Erythroblast (primary cell): ENCODE measurements around the gene ELAPOR2.

ENCODE experiments used
- GATA1 ChIP-seq: IDR thresholded peaks from 2 replicates; pipeline ENCODE4 v1.6.1; 2011; ENCODE audit warnings: low read depth, mild to moderate bottlenecking, control low read depth, low read length, moderate library complexity
- POLR2A ChIP-seq: IDR thresholded peaks from 2 replicates; pipeline ENCODE4 v1.6.1; 2011; ENCODE audit warnings: mild to moderate bottlenecking, low read length

DNA sequence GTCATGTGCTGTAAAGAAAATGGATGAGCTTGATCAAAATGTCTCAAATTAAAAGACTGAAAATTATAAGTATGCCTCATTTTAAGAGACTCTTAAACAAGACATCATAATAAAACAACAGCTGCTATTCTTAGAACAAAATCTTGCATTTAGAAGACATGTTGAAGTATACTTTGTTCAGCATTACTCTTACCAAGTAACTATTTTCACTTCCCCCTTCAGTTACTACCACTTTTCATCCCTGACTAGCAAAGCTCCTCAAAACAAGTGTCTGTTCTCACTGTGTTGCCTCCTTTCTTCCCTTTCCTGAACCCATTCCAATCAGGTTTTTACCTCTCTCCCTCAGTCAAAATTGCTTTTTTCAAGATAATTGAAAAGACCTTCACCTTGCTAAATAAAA, 31.6 kb downstream of the ELAPOR2 start:
- TF ChIP-seq POLR2A (no peak), GATA1 (no peak)
